HG02943 (cell line): ENCODE data around the gene SPATA31D3.
"Not testable (repeated sequence)": the region's sequence is repeated elsewhere in the genome, so short reads cannot be mapped to it uniquely, and the experiment has no call there.

Source experiments
- ATAC-seq: cut with Tn5 transposase; IDR thresholded peaks from one replicate; pipeline ENCODE4 v1.9.1; 2021; ENCODE audit warnings: mild to moderate bottlenecking, low read depth, moderate library complexity; ENCODE audit not compliant: unreplicated experiment

SPATA31D3 gene

DNA sequence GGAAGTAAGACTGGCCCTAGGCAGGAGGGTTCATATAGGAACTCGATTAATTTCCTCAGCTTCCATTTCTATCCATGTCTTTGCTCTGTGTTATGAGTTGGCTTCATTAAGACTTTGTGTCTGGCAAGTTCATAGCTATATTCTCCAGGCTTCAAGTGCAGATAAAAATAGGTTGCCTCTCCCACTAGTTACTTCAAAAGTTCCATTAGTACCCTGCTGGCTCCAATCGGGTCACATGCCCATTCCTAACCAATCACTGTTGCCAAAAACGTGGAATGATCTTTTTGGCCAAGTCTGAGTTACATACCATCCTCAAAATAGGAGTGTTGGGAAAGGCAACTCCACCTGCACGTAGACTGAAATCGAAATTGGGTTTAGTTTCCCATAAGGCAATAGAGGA, 31.5 kb downstream of the SPATA31D3 start:
- ATAC-seq, result no peak

DNA sequence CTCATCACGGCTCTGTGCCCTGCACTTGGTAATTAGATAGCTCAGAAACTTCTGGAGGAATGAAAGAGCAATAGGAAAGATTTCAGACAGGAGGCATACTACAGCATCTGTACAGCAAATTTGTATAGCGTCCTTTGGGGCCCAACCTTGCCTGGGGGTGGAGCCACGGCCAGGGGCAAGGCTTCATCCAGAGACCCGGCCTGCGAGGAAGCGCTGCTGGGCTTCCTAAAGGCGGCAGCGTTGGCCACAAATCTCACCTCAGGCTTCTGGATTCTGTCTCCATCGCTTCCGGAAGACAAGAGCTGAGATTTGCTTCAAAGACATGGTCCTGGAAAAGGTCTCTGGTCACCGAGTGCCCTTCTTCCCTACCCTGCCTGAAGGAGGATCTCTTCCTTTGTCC, 33.1 kb downstream of the SPATA31D3 start:
- ATAC-seq, result no peak

DNA sequence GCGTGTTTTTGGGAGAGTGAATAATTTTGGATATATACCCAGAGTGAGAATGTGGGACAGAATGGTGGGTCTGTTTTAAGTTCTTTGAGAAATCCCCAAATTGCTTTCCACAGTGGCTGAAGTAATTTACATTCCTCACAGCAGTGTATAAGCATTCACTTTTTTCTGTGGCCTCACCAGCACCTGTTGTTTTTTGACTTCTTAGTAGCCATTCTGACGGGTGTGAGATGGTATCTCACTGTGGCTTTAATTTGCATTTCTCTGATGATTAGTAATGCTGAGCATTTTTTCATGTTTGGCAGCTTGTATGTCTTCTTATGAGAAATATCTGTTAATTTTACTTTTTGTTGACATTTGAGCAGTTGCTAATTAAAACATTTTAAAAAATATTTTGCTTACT, 35.9 kb downstream of the SPATA31D3 start:
- no peak for ATAC-seq

DNA sequence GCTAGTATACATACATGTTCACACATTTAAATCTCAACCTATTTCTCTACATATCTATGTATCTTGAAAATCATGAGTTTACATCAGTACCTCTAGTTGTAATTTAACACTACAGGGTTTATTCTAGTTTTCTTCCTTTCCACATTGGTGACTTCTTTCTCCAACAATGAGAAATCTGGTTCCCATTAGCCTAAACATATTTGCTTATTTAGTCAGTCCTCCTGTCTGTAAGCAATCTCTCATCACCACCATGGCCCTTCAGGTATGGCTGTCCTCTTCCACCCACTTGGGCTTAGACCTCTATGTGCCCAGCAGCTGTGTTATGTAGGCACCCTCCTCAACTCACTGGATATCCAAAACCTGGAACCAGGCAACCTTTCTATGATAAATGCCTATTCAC, 37.3 kb downstream of the SPATA31D3 start:
- no peak for ATAC-seq

DNA sequence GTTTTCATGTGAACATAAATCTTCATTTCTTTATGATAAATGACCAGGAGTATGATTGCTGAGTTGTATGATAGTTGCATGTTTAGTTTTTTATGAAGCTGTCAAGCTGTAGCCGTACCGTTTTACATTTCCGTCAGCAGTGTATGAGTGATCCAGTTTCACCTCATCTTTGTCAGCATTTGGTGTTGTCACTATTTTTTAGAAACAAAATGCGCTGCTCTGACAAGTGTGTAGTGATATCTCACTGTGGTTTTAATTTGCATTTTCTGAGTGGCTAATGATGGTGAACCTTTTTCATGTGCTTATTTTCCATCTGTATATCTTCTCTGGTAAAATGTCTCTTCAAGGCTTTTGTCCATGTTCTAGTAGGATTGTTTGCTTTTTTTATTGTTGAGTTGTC, 38.6 kb downstream of the SPATA31D3 start:
- no peak for ATAC-seq

DNA sequence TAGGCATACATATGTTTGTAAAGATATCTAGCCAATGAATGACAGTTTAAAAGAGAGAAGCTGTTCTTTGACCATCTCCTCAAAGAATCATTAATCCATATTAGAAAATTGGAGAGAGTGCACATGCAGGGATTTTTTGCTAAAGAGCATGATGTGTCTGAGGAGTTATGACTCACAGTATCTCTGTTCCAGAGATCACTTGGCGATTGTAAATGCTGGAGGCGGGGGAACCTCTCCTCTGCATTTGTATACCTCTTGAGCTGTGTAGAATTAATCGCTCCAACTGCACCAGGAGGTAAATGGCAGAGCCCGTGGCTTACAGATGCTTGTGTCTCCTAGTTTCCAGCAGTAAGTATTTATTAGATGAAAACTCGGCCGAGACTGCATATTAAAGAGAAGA, 41.6 kb downstream of the SPATA31D3 start:
- no peak for ATAC-seq

DNA sequence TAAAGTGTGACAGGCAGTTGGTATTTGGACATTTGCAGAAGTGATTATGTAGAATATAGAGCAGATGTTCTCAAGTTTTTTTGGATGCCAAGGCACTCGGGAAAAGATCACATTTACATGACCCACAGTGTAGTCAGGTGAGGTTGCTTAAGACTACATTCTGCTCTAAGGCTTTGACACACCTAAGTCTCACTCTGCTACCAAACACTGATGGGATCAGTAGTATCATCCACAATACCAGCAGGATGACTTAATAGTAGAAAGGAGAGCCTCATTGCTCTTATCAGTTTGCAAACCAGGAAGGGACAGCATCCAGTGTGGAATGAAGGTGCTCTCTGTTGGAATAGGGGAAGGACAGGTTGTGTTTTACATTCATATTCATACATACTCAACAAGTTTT, 42.8 kb downstream of the SPATA31D3 start:
- ATAC-seq, result no peak

DNA sequence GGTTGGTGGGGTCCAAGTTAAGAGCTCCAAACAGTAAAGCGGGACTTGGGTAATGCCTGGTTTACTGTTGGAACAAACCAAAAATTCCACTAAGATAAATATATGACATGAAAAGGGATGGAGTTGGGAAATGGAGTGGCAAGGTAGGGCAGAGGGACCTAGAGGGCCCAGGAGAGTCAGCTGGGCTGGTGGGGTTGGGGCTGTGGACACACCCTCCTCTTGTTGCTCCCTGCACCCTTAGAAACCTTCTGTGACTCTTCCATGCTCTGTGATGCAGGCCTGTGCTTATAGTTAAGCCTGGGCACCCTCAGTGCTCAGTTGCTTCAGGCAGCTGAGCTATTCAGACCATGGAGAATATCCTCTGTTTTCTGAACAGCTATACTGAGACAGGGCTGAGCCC, 45.2 kb downstream of the SPATA31D3 start, which contains the start of gene SPATA31D1:
SPATA31D1 (plus strand) TSS at position 301 of the 400 bp plus-strand sequence; CDS start at position 348, 47 bp downstream.
- ATAC-seq, result not testable (repeated sequence)

DNA sequence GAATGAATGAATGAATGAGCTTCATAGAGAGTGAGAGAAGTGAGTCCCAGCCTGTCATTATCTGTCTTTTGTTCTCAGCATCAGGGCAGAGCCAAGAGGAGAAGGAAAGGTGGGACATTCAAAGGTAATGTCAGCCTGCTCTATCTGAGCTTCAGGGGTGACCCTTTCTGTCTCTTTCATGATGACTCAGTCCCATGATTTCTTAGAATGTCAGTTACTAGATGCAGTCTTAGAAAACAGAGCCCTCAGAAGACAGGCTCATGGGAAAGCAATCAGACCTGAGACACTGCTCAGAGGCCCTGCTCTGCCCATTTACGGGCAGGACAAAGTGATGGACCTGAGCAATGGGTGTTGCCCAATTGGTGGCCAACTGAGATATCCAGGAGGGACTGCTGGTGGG, 46.4 kb downstream of the SPATA31D3 start:
- no peak for ATAC-seq

DNA sequence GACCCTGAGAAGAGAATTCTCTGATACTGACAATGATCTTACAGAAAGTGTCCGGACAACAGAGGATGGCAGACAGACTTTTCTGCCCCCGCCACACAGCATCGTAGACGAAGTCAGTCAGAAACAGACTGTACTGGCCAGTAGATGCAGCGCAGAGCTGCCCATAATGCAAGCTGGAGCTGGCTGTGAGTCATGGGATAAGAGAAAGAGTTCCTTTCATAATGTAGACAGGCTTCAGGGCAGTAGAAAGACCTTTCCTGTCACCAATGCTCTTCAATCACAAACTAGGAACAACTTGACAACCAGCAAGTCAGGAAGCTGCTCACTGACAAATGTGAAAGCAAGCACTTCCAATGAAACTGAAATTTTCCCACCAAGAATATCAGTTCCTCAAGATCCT, 50.4 kb downstream of the SPATA31D3 start:
- no peak for ATAC-seq
